Glutamatergic neuron (in vitro differentiated cells): ENCODE data around the gene ARRDC1. TPM values are rescaled to one million over a fixed set of nuclear protein-coding genes. Genes with fewer than 3 reads are reported as not detected.

Source experiments
- DNase-seq: peaks from one replicate; pipeline ENCODE4 v3.0.0; 2022
- H3K27ac Mint-ChIP-seq: one replicate; pipeline ENCODE4 v1.8.0; 2020; ENCODE audit warnings: mild to moderate bottlenecking, mixed read lengths, inconsistent platforms; ENCODE audit not compliant: unreplicated experiment
- H3K27me3 Mint-ChIP-seq: one replicate; pipeline ENCODE4 v1.8.0; 2020; ENCODE audit warnings: mild to moderate bottlenecking, moderate library complexity, mixed read lengths, inconsistent platforms; ENCODE audit not compliant: unreplicated experiment
- H3K36me3 Mint-ChIP-seq: one replicate; pipeline ENCODE4 v1.8.0; 2020; ENCODE audit warnings: mild to moderate bottlenecking, mixed read lengths, inconsistent platforms; ENCODE audit not compliant: unreplicated experiment
- H3K4me1 Mint-ChIP-seq: one replicate; pipeline ENCODE4 v1.8.0; 2020; ENCODE audit warnings: mild to moderate bottlenecking, low read depth, mixed read lengths, inconsistent platforms; ENCODE audit not compliant: unreplicated experiment
- H3K4me3 Mint-ChIP-seq: one replicate; pipeline ENCODE4 v1.8.0; 2020; ENCODE audit warnings: mild to moderate bottlenecking, mixed read lengths, inconsistent platforms; ENCODE audit not compliant: unreplicated experiment
- H3K9me3 Mint-ChIP-seq: one replicate; pipeline ENCODE4 v1.8.0; 2020; ENCODE audit warnings: mild to moderate bottlenecking, moderate library complexity, mixed read lengths, inconsistent platforms; ENCODE audit not compliant: unreplicated experiment
- total RNA-seq: library from RNA; stranded (reverse); fragmentation: NEBNext Ultra II Directional; extraction: Animal tissue kit (Norgen Biotek cat#: 25700); gene quantifications from one replicate; pipeline ENCODE4 v1.2.1, GENCODE V29; 2021; ENCODE audit not compliant: unreplicated experiment
- TF ChIP-seq, protein P1 (sequence below): fragments of 200-600 bp; sonication (generic); IDR thresholded peaks from one replicate; pipeline ENCODE4 v1.5.0; 2021; ENCODE audit not compliant: partially characterized antibody, unreplicated experiment

The ARRDC1 gene
- total RNA-seq, 1 donor from 2014 or later: 22.5 TPM

DNA sequence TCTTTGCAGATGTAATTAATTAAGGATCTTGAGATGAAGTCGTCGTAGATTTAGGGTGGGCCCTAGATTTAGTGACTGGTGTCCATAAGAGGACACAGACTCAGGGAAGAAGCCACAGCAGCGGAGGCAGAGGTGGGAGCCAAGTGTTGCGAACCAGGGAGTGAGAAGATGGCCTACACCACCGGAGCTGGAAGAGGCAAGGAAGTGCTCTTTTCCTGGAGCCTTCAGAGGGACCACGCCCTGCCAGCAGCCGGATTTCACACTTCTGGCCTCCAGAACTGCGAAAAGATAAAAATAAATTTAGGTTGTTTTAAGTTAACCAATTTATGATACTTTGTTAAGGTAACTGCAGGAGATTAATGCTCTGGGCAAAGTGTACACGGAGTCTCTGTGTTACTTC is 44.1 kb downstream of the ARRDC1 start:
- Mint-ChIP-seq H3K27me3 (peaks cover 6% of the 10 kb centered on the region), H3K36me3 (no peaks in the 10 kb centered on the region), H3K9me3 (peaks cover 1% of the 10 kb centered on the region), H3K27ac (peak overlapping the region; percentile 79), H3K4me3 (no peak overlapping the region), H3K4me1 (peaks cover 24% of the 10 kb centered on the region)
- DNase-seq: no peak
- TF ChIP-seq, protein P1, sequence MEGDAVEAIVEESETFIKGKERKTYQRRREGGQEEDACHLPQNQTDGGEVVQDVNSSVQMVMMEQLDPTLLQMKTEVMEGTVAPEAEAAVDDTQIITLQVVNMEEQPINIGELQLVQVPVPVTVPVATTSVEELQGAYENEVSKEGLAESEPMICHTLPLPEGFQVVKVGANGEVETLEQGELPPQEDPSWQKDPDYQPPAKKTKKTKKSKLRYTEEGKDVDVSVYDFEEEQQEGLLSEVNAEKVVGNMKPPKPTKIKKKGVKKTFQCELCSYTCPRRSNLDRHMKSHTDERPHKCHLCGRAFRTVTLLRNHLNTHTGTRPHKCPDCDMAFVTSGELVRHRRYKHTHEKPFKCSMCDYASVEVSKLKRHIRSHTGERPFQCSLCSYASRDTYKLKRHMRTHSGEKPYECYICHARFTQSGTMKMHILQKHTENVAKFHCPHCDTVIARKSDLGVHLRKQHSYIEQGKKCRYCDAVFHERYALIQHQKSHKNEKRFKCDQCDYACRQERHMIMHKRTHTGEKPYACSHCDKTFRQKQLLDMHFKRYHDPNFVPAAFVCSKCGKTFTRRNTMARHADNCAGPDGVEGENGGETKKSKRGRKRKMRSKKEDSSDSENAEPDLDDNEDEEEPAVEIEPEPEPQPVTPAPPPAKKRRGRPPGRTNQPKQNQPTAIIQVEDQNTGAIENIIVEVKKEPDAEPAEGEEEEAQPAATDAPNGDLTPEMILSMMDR: no peak

DNA sequence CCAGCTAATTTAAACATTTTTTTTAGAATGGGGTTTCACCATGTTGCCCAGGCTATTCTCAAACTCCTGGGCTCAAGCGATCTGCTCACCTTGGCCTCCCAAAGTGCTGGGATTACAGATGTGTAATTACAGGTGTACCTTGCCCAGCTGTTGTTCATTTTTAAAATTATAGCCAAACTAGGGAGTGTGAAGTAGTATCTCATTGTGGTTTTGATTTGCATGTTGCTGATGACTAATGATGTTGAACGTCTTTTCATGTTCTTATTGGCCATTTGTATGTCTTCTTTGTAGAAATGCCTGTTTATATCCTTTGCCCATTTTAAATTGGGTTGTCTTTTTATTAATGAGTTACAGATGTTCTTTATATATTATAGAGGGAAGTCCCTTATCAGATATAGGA is 44.8 kb downstream of the ARRDC1 start:
- H3K9me3 Mint-ChIP-seq: peaks cover 1% of the 10 kb centered on the region
- TF ChIP-seq, protein P1: no peak
- H3K27me3 Mint-ChIP-seq: peaks cover 6% of the 10 kb centered on the region
- no peaks in the 10 kb centered on the region for H3K36me3 Mint-ChIP-seq
- H3K4me1 Mint-ChIP-seq: peaks cover 21% of the 10 kb centered on the region
- H3K27ac Mint-ChIP-seq: no peak overlapping the region
- no peak overlapping the region for H3K4me3 Mint-ChIP-seq
- DNase-seq: no peak

DNA sequence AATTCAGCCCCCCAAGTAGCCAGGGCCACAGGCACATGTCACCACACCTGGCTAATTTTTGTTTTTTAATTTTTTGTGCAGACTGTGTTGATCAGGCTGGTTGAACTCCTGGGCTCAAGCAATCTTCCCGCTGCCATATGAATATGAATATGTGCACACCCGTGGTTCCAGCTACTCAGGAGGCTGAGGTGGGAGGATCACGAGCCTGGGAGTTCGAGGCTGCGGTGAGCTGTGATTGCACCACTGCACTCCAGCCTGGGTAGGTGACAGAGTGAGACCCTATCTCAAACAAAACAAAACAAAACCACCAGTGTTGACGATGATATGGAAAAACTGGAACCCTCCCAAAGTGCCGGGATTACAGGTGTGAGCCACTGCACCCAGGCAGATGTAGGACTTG is 45.3 kb downstream of the ARRDC1 start:
- no peaks in the 10 kb centered on the region for H3K36me3 Mint-ChIP-seq
- DNase-seq: no peak

DNA sequence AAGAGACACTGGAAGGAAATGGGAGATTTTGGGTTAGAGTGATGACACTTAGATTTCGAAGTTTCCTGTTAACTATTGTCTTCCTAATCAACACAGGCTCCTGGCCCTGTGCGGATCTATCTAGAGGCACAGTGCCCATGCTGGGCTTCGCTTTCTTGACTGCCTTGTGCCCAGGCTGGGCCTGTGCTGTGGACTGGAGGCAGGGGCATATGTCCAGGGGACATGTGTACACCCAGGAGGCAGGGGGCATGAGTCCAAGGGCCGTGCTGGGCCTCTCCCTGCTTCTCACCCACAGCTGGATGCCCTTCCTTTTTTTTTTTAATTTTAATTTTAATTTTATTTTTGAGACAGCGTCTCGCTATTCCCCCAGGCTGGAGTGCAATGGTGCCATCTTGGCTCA is 50.9 kb downstream of the ARRDC1 start:
- Mint-ChIP-seq H3K27ac (no peak overlapping the region), H3K36me3 (no peaks in the 10 kb centered on the region), H3K27me3 (peaks cover 1% of the 10 kb centered on the region), H3K4me1 (peaks cover 6% of the 10 kb centered on the region), H3K9me3 (peaks cover 7% of the 10 kb centered on the region), H3K4me3 (no peak overlapping the region)
- DNase-seq: no peak
- TF ChIP-seq, protein P1: no peak

More for the DNA sequence above, 45.3 kb downstream of the ARRDC1 start:
- H3K27ac Mint-ChIP-seq: no peak overlapping the region
- peaks cover 4% of the 10 kb centered on the region for H3K27me3 Mint-ChIP-seq
- peaks cover 16% of the 10 kb centered on the region for H3K4me1 Mint-ChIP-seq
- H3K4me3 Mint-ChIP-seq: no peak overlapping the region
- H3K9me3 Mint-ChIP-seq: peaks cover 1% of the 10 kb centered on the region
- TF ChIP-seq, protein P1: no peak

DNA sequence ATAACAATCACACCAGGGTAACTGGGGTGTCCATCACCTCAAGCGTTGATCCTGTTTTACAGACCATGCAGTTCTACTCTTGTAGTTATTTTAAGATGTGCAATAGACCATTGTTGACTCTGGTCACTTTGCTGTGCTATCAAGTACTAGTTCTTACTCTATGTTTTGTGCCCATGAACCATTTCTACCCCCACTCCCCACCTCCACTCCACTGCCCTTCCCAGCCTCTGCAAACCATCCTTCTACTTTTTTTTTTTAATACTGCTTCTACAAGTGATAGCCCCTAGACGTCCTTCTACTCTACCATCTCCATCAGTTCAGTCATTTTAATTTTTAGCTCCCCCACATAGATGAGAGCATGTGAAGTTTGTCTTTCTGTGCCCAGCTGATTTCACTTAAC is 52.1 kb downstream of the ARRDC1 start:
- Mint-ChIP-seq H3K4me1 (peaks cover 6% of the 10 kb centered on the region), H3K9me3 (peaks cover 7% of the 10 kb centered on the region), H3K27ac (no peak overlapping the region), H3K27me3 (peaks cover 1% of the 10 kb centered on the region), H3K36me3 (no peaks in the 10 kb centered on the region), H3K4me3 (no peak overlapping the region)
- no peak for DNase-seq
- TF ChIP-seq, protein P1: no peak
